ENCODE data around the gene ASMTL.

DNA sequence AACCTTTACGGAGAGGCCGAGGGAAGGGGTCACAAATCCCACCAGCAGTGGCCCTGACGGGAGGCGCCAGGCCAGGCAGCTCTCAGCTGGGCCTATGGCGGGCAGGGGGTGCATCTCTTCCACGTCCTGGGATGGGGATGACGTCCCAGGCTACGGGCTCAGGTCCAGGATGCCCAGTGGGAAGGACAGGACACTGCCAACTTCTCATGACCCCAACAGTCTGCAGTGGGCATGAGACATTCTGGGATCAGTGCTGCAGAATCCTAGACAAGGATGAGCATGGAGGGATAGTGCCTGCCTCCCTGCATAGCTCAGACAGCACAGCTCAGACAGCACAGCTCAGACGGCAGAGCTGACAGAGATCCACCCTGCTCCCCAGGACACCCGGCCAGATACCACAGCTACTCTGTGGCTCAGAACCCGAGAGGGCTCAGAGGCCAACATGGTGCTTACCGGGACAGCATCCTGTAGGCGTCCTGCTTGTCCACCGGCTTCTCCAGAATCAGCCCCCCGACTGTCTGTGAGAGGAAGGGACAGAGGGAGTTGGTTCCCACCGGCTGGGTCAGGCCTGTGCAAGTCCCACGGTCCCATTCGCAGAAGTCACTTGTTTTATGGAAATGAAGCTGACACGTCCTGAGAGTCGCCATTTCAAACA is 17.3 kb downstream of the ASMTL start:
- TF ChIP-seq EZH2 (IDR thresholded peaks at IDR 0.05; ENCODE audit: insufficient read depth, poor library complexity, severe bottlenecking) = no peak
- no peak for TF ChIP-seq EZH2phosphoT487 (IDR thresholded peaks at IDR 0.05; ENCODE audit: insufficient read depth, low read depth)
